MM.1S (cell line): ENCODE measurements around the gene LCMT1.
A peak's percentile ranks its signal among the peaks of the same experiment; 100 is the strongest.

Source experiments
- DNase-seq: peaks from one replicate; pipeline ENCODE4 v3.0.0-alpha.2; 2015
- H2AFZ ChIP-seq: fragments of 300-600 bp; sonication (generic); 2 replicates; pipeline ENCODE4 v1.6.0; 2016; ENCODE audit warnings: antibody characterized with exemption, low read length
- H3F3A ChIP-seq: fragments of 300-600 bp; sonication (generic); 2 replicates; pipeline ENCODE4 v1.6.1; 2016; ENCODE audit warnings: mild to moderate bottlenecking, antibody characterized with exemption, low read length, moderate library complexity, mixed read lengths; ENCODE audit not compliant: insufficient read depth
- H3K27ac ChIP-seq: fragments of 300-600 bp; sonication (generic); 2 replicates; pipeline ENCODE4 v1.5.1; 2016; ENCODE audit warnings: mild to moderate bottlenecking, low read length
- H3K27me3 ChIP-seq: fragments of 300-600 bp; sonication (generic); replicated peaks from 2 replicates; pipeline ENCODE4 v1.6.0; 2016; ENCODE audit warnings: low read length; ENCODE audit not compliant: insufficient read depth
- H3K36me3 ChIP-seq: fragments of 300-600 bp; sonication (generic); replicated peaks from 2 replicates; pipeline ENCODE4 v1.6.1; 2016; ENCODE audit warnings: mild to moderate bottlenecking, low read length, mixed read lengths; ENCODE audit not compliant: insufficient read depth
- H3K4me1 ChIP-seq: fragments of 300-600 bp; sonication (generic); 2 replicates; pipeline ENCODE4 v1.6.1; 2016; ENCODE audit warnings: low read length, mixed read lengths
- H3K4me2 ChIP-seq: fragments of 300-600 bp; sonication (generic); 2 replicates; pipeline ENCODE4 v1.6.0; 2016; ENCODE audit warnings: low read depth, low read length
- H3K4me3 ChIP-seq: fragments of 300-600 bp; sonication (generic); 2 replicates; pipeline ENCODE4 v1.5.1; 2016; ENCODE audit warnings: low read length, mixed read lengths
- H3K79me2 ChIP-seq: fragments of 300-600 bp; sonication (generic); 2 replicates; pipeline ENCODE4 v1.6.1; 2016; ENCODE audit warnings: mixed run types, low read length, mixed read lengths
- H3K9ac ChIP-seq: fragments of 300-600 bp; sonication (generic); 2 replicates; pipeline ENCODE4 v1.6.1; 2016; ENCODE audit warnings: low read length, mixed read lengths
- H3K9me2 ChIP-seq: fragments of 300-600 bp; sonication (generic); replicated peaks from 2 replicates; pipeline ENCODE4 v1.6.1; 2016; ENCODE audit warnings: mild to moderate bottlenecking, low read length, mixed read lengths; ENCODE audit not compliant: insufficient read depth
- H3K9me3 ChIP-seq: fragments of 300-600 bp; sonication (generic); replicated peaks from 2 replicates; pipeline ENCODE4 v1.6.1; 2016; ENCODE audit warnings: mild to moderate bottlenecking, low read length, mixed read lengths; ENCODE audit not compliant: insufficient read depth
- H4K20me1 ChIP-seq: fragments of 300-600 bp; sonication (generic); 2 replicates; pipeline ENCODE4 v1.6.1; 2016; ENCODE audit warnings: mild to moderate bottlenecking, low read length, moderate library complexity, mixed read lengths; ENCODE audit not compliant: insufficient read depth
- EZH2 ChIP-seq: fragments of 300-600 bp; sonication (generic); optimal IDR thresholded peaks from 2 replicates; pipeline ENCODE3; 2017; ENCODE audit warnings: low read depth, mild to moderate bottlenecking, antibody characterized with exemption, low read length, mixed read lengths
- EZH2phosphoT487 ChIP-seq: fragments of 300-600 bp; sonication (generic); IDR thresholded peaks from 2 replicates; pipeline ENCODE4 v1.6.1; 2018; ENCODE audit warnings: antibody characterized with exemption, low read length
- TF ChIP-seq, protein P1 (sequence below): fragments of 300-600 bp; sonication (generic); IDR thresholded peaks from 2 replicates; pipeline ENCODE4 v1.5.1; 2016; ENCODE audit warnings: antibody characterized with exemption, low read length, mixed read lengths

LCMT1 gene

DNA sequence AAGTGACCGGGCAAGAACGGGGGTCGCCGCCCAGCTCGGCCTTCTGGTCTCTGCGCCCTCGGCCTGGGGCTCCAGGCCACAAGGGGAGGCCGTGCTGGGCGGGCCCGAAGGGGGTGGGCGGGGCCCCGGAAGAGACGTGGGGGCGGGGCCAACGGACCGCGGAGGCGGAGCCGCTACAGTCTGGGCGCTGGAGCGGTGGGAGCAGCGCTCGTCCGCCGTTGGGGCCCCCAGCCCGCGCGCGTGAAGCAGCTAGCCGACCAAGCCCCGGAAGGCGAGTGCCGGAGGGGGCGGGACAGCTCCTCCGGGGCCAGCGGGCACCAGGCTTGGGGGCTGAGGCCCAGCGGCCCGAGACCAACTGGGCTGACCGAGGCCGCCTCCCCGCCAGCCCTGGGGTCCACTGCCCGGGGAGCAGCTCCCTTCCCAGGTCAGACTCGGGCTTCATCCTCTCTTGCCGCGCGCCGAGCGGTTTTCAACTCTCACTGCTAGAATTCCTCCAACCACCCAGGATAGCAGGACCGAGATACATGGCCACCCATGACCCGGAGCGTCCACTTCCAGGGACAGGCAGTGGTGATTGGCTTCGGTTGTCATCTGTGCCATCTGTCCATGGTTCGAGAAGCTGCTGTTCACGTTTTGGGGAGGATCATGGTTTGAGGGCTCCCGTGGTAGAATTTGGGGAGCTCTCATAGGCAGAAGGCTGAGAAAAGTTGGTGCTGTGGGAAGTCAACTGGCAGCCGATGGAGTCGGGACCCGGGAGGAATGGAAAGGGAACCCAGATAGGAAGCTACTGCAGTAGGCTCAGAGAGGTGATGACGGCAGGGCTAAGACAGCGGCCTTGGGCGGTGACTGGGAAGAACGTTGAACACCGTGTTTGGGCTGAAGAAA is 44.6 kb upstream of the LCMT1 start:
- no peaks in the 10 kb centered on the region for H3K4me1 ChIP-seq
- H3K4me2 ChIP-seq = peak overlapping the region; percentile 99
- H3K36me3 ChIP-seq = no peaks in the 10 kb centered on the region
- peaks cover 38% of the 10 kb centered on the region for H3K27me3 ChIP-seq
- TF ChIP-seq, protein P1, sequence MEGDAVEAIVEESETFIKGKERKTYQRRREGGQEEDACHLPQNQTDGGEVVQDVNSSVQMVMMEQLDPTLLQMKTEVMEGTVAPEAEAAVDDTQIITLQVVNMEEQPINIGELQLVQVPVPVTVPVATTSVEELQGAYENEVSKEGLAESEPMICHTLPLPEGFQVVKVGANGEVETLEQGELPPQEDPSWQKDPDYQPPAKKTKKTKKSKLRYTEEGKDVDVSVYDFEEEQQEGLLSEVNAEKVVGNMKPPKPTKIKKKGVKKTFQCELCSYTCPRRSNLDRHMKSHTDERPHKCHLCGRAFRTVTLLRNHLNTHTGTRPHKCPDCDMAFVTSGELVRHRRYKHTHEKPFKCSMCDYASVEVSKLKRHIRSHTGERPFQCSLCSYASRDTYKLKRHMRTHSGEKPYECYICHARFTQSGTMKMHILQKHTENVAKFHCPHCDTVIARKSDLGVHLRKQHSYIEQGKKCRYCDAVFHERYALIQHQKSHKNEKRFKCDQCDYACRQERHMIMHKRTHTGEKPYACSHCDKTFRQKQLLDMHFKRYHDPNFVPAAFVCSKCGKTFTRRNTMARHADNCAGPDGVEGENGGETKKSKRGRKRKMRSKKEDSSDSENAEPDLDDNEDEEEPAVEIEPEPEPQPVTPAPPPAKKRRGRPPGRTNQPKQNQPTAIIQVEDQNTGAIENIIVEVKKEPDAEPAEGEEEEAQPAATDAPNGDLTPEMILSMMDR = no peak
- TF ChIP-seq EZH2 (no peak), EZH2phosphoT487 (no peak)
- no peaks in the 10 kb centered on the region for H3K9me3 ChIP-seq
- H4K20me1 ChIP-seq = no peaks in the 10 kb centered on the region
- peak overlapping the region; percentile 49; the same call in 1 of the 2 replicates for H3K9ac ChIP-seq
- peak overlapping the region; percentile 75 for H3K4me3 ChIP-seq
- H2AFZ ChIP-seq = peak overlapping the region; percentile 92
- H3K79me2 ChIP-seq = no peaks in the 10 kb centered on the region
- no peak overlapping the region for H3K27ac ChIP-seq
- DNase-seq = peak; percentile 59
- H3F3A ChIP-seq = no peaks in the 10 kb centered on the region
- no peaks in the 10 kb centered on the region for H3K9me2 ChIP-seq

DNA sequence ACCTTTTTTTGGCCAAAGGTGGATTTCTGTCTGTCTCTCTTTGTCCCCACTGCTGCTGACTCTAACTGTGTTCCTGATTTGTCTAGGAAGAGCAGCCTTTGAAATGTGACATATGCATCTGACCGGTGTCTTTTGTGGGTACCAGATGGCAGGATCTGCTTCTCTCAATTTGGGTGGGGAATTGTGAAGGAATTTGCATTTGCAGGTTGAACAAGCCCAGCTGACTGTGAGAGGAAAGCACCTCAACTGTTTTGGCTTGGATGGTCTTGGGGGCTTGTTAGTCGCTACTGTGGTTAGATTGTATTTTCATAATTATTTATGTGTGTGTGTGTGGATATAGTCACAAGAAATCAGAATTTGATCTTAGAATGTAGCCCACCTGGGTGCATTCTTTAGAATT is 37.7 kb upstream of the LCMT1 start:
- Histone ChIP-seq H3K27ac (no peak overlapping the region), H3K4me1 (no peaks in the 10 kb centered on the region), H2AFZ (no peak overlapping the region), H3K4me2 (no peak overlapping the region), H3K9me3 (no peaks in the 10 kb centered on the region), H3F3A (no peaks in the 10 kb centered on the region), H4K20me1 (no peaks in the 10 kb centered on the region), H3K79me2 (no peaks in the 10 kb centered on the region), H3K4me3 (no peak overlapping the region), H3K36me3 (no peaks in the 10 kb centered on the region), H3K9ac (no peak overlapping the region), H3K9me2 (no peaks in the 10 kb centered on the region), H3K27me3 (peaks cover 20% of the 10 kb centered on the region)
- no peak for TF ChIP-seq EZH2
- TF ChIP-seq, protein P1 = no peak
- no peak for TF ChIP-seq EZH2phosphoT487
- DNase-seq = no peak

DNA sequence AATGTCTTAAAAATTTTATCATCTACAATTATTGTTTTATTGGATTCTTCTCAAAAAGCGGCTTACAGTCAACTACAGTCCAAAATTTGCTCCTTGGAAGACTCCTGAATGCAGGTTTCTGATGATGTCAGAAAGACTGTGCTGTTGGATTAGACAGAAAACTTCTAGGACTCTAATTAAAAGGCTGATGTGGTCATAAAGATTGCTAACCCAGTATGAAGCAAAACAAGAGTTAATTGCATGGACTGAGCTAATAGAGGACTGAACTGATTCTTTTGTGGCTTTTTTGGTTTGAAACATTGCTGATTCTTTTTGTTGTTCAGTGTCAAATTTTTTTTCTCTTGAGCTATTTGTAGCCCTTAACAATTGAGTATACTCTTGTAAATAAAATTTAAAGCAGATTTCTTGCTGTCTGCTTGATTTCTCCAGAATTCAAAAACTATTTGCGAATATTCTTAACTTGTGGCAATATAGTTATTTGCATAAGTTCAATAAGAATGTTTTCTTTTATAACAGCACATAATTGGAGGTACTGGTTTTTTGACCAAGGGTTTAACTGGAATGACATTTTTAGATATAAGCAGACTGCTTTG is 33.1 kb upstream of the LCMT1 start:
- Histone ChIP-seq H3K9me2 (no peaks in the 10 kb centered on the region), H4K20me1 (no peaks in the 10 kb centered on the region), H3K36me3 (no peaks in the 10 kb centered on the region), H3K27ac (no peak overlapping the region), H2AFZ (no peak overlapping the region), H3K4me1 (no peaks in the 10 kb centered on the region), H3K9me3 (no peaks in the 10 kb centered on the region), H3K9ac (no peak overlapping the region), H3K79me2 (no peaks in the 10 kb centered on the region), H3K27me3 (no peaks in the 10 kb centered on the region), H3K4me3 (no peak overlapping the region), H3F3A (no peaks in the 10 kb centered on the region), H3K4me2 (no peak overlapping the region)
- DNase-seq = no peak
- no peak for TF ChIP-seq EZH2phosphoT487
- TF ChIP-seq EZH2 = no peak
- TF ChIP-seq, protein P1 = no peak
